ENCODE data around the gene MAGI1. TPM values are rescaled to one million over a fixed set of nuclear protein-coding genes. Genes with fewer than 3 reads are reported as not detected.

MAGI1 gene
- polyA plus RNA-seq, 3 donors = not detected

DNA sequence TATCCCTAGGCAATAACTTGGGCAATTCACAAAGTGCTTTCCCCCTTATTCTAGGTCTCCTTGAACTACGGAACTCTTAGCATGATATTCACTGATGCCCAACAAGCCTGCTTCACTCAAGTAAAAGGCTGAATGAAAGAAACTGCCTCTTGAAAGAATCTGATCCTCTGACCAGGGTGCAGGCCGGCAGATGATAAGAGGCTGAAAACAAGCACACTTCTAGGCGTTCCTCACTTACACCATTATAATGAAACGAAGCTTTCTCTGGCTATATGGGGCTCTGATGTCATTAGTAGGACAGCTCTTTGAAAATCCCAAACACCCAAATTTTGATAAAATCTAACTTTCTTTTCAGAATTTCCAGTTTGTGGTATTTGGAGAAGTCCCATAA lies 28.4 kb downstream of the MAGI1 start:
- no peaks in the 10 kb centered on the region for H3K36me3 Mint-ChIP-seq
- no peak overlapping the region for H3K4me2 ChIP-seq (replicated peaks; ENCODE audit: extremely low read depth, low read length, poor library complexity, severe bottlenecking)
- H3K36me3 ChIP-seq (replicated peaks in 1 of 2; ENCODE audit: control insufficient read depth in 1 of 2, insufficient read depth in 2 of 2, low read length in 2 of 2) = no peaks in the 10 kb centered on the region
- no peak overlapping the region for H3K9ac ChIP-seq (ENCODE audit: insufficient read depth, low read length, poor library complexity, severe bottlenecking)
- intact Hi-C loops (cut with micrococcal nuclease) = no loop called here
- no peak overlapping the region for H3K4me3 ChIP-seq (replicated peaks in 1 of 3; ENCODE audit: low read depth in 2 of 3, low read length in 3 of 3)
- H3K27me3 ChIP-seq (ENCODE audit: control insufficient read depth in 2 of 2, insufficient read depth in 2 of 2, low read length in 2 of 2) = no peaks in the 10 kb centered on the region
- no peak overlapping the region for H3K27ac Mint-ChIP-seq
- H3K79me2 ChIP-seq (ENCODE audit: insufficient read depth, low read length) = no peaks in the 10 kb centered on the region
- no peaks in the 10 kb centered on the region for H4K20me1 ChIP-seq (ENCODE audit: insufficient read depth, low read length)
- H3K27me3 Mint-ChIP-seq (ENCODE audit: low read depth in 3 of 3) = peaks cover 0 to 4% (median 2%) of the 10 kb centered on the region in 3 donors
- no peak for DNase-seq
- H3K9me3 ChIP-seq (replicated peaks in 1 of 2; ENCODE audit: control insufficient read depth in 1 of 2, insufficient read depth in 1 of 2, low read length in 2 of 2) = no peaks in the 10 kb centered on the region
- 83% methylated on average over 1 of the region's 4 CpGs for WGBS (ENCODE audit: insufficient coverage)
- TF ChIP-seq, protein P1, sequence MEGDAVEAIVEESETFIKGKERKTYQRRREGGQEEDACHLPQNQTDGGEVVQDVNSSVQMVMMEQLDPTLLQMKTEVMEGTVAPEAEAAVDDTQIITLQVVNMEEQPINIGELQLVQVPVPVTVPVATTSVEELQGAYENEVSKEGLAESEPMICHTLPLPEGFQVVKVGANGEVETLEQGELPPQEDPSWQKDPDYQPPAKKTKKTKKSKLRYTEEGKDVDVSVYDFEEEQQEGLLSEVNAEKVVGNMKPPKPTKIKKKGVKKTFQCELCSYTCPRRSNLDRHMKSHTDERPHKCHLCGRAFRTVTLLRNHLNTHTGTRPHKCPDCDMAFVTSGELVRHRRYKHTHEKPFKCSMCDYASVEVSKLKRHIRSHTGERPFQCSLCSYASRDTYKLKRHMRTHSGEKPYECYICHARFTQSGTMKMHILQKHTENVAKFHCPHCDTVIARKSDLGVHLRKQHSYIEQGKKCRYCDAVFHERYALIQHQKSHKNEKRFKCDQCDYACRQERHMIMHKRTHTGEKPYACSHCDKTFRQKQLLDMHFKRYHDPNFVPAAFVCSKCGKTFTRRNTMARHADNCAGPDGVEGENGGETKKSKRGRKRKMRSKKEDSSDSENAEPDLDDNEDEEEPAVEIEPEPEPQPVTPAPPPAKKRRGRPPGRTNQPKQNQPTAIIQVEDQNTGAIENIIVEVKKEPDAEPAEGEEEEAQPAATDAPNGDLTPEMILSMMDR (IDR thresholded peaks at IDR 0.05) = no peak
- H3K27ac ChIP-seq (ENCODE audit: low read depth in 1 of 2, low read length in 2 of 2) = no peak overlapping the region
- H3K4me1 ChIP-seq (ENCODE audit: control insufficient read depth in 1 of 2, insufficient read depth in 2 of 2, low read length in 2 of 2) = no peaks in the 10 kb centered on the region
- no peaks in the 10 kb centered on the region for H3K4me1 Mint-ChIP-seq
- H2AFZ ChIP-seq (ENCODE audit: insufficient read depth, low read depth, low read length, poor library complexity, severe bottlenecking) = no peak overlapping the region
- H3K4me3 Mint-ChIP-seq = no peak overlapping the region
- peaks cover 0 to 7% (median 0%) of the 10 kb centered on the region in 7 donors for H3K9me3 Mint-ChIP-seq

DNA sequence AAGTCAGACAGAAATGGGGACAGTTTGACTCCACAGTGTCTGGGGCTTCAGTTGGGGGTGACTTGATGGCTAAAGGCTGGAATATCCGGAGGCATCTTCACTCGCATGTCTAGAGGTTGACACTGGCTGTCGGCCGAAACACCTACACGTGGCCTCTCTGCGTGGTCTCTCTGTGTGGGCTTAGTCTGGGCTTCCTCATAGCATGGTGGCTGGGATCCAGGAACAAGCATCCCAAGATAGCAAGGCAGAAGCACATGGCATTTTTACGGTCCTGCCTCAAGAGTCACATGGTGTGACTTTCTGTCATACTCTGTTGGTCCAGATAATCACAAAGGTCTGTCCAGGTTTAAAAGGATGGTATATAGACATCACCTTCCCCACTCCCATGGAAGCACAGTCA lies 34.5 kb downstream of the MAGI1 start:
- no peak for DNase-seq
- Histone ChIP-seq H3K4me1 (ENCODE audit: control insufficient read depth in 1 of 2, insufficient read depth in 2 of 2, low read length in 2 of 2) (no peaks in the 10 kb centered on the region), H3K4me2 (replicated peaks; ENCODE audit: extremely low read depth, low read length, poor library complexity, severe bottlenecking) (no peak overlapping the region), H3K9ac (ENCODE audit: insufficient read depth, low read length, poor library complexity, severe bottlenecking) (no peak overlapping the region), H2AFZ (ENCODE audit: insufficient read depth, low read depth, low read length, poor library complexity, severe bottlenecking) (no peak overlapping the region), H3K27me3 (ENCODE audit: control insufficient read depth in 2 of 2, insufficient read depth in 2 of 2, low read length in 2 of 2) (no peaks in the 10 kb centered on the region), H3K79me2 (ENCODE audit: insufficient read depth, low read length) (no peaks in the 10 kb centered on the region), H3K36me3 (replicated peaks in 1 of 2; ENCODE audit: control insufficient read depth in 1 of 2, insufficient read depth in 2 of 2, low read length in 2 of 2) (no peaks in the 10 kb centered on the region), H3K4me3 (replicated peaks in 1 of 3; ENCODE audit: low read depth in 2 of 3, low read length in 3 of 3) (no peak overlapping the region), H4K20me1 (ENCODE audit: insufficient read depth, low read length) (no peaks in the 10 kb centered on the region), H3K27ac (ENCODE audit: low read depth in 1 of 2, low read length in 2 of 2) (no peak overlapping the region), H3K9me3 (replicated peaks in 1 of 2; ENCODE audit: control insufficient read depth in 1 of 2, insufficient read depth in 1 of 2, low read length in 2 of 2) (no peaks in the 10 kb centered on the region)
- H3K27ac Mint-ChIP-seq = no peak overlapping the region
- peaks cover 0 to 2% (median 2%) of the 10 kb centered on the region in 3 donors for H3K27me3 Mint-ChIP-seq (ENCODE audit: low read depth in 3 of 3)
- no peaks in the 10 kb centered on the region for H3K36me3 Mint-ChIP-seq
- H3K9me3 Mint-ChIP-seq = peaks cover 0 to 12% (median 2%) of the 10 kb centered on the region in 7 donors
- no peak overlapping the region for H3K4me3 Mint-ChIP-seq
- WGBS (ENCODE audit: insufficient coverage) = 94% methylated on average over 6 of the region's 7 CpGs
- no peaks in the 10 kb centered on the region for H3K4me1 Mint-ChIP-seq
- TF ChIP-seq, protein P1 (IDR thresholded peaks at IDR 0.05) = no peak
- intact Hi-C loops (cut with micrococcal nuclease) = no loop called here

Measured in CD14-positive monocyte (primary cell).